Tibial artery (tissue), 4 donors: Measurements from ENCODE around the gene PATJ.

Experiments
- DNase-seq, 2 donors: peaks; one replicate each; pipeline ENCODE4 v3.0.0-alpha.2; 2019
- H3K27ac ChIP-seq, 2 donors: fragments of 200-600 bp; sonication (generic) in 1 of 2; 1 replicate in 1 of 2; 2 replicates in 1 of 2; pipeline ENCODE4 v1.5.1; 2018 to 2019; ENCODE audit warnings: mild to moderate bottlenecking in 1 of 2
- H3K27me3 ChIP-seq, 2 donors: fragments of 200-600 bp; sonication (generic) in 1 of 2; one replicate each; pipeline versions ENCODE4 v1.5.1 to v1.6.0; 2016 to 2019
- H3K36me3 ChIP-seq, 3 donors: fragments of 200-600 bp; sonication (generic) in 2 of 3; one replicate each; pipeline ENCODE4 v1.5.1; 2016 to 2019; ENCODE audit warnings: mild to moderate bottlenecking in 2 of 3
- H3K4me1 ChIP-seq, 4 donors: fragments of 200-600 bp; sonication (generic) in 2 of 4; 1 replicate in 3 of 4; 2 replicates in 1 of 4; pipeline ENCODE4 v1.5.1; 2016 to 2019
- H3K4me3 ChIP-seq, 2 donors: fragments of 200-600 bp; sonication (generic) in 1 of 2; 1 replicate in 1 of 2; 2 replicates in 1 of 2; pipeline ENCODE4 v1.5.1; 2018 to 2019; ENCODE audit warnings: mild to moderate bottlenecking in 2 of 2
- H3K9me3 ChIP-seq, 3 donors: fragments of 200-600 bp; sonication (generic) in 1 of 3; one replicate each; pipeline ENCODE4 v1.5.1; 2016 to 2019
- CTCF ChIP-seq, 2 experiments: fragments of 200-600 bp in 1 of 2; fragments of 450-650 bp in 1 of 2; IDR thresholded peaks; one replicate each; pipeline ENCODE4 v1.5.1; 2017 to 2019; ENCODE audit warnings: antibody characterized with exemption in 2 of 2, mild to moderate bottlenecking in 1 of 2, moderate library complexity in 1 of 2
- intact Hi-C: fragments of 100-400 bp; cut with DNase I; formaldehyde crosslinking; loops from one replicate; pipeline ENCODE4 v1.15.0; 2023; ENCODE audit warnings: low total_unique reads

The PATJ gene

GRCh38 chr1:61950418-61950817 lies 208.1 kb downstream of the PATJ start:
- no peak overlapping the region for H3K27ac ChIP-seq
- peaks cover 0 to 4% (median 0%) of the 10 kb centered on the region in 4 donors for H3K4me1 ChIP-seq
- intact Hi-C loops: no loop called here
- no peak for DNase-seq
- no peaks in the 10 kb centered on the region for H3K9me3 ChIP-seq
- TF ChIP-seq CTCF (IDR thresholded peaks at IDR 0.05): no peak
- H3K36me3 ChIP-seq: no peaks in the 10 kb centered on the region
- H3K27me3 ChIP-seq: no peaks in the 10 kb centered on the region
- H3K4me3 ChIP-seq: no peak overlapping the region

GRCh38 chr1:61951731-61952580 lies 209.7 kb downstream of the PATJ start:
- no peak overlapping the region for H3K4me3 ChIP-seq
- DNase-seq: no peak
- no peak for TF ChIP-seq CTCF (IDR thresholded peaks at IDR 0.05)
- H3K27me3 ChIP-seq: no peaks in the 10 kb centered on the region
- no peaks in the 10 kb centered on the region for H3K36me3 ChIP-seq
- no peak overlapping the region for H3K27ac ChIP-seq
- no peaks in the 10 kb centered on the region for H3K9me3 ChIP-seq
- intact Hi-C loops: no loop called here
- peaks cover 0 to 4% (median 0%) of the 10 kb centered on the region in 4 donors for H3K4me1 ChIP-seq

- Histone ChIP-seq H3K27ac (no peak overlapping the region), H3K36me3 (no peaks in the 10 kb centered on the region), H3K4me3 (no peak overlapping the region), H3K27me3 (no peaks in the 10 kb centered on the region), H3K4me1 (peaks cover 0 to 4% (median 0%) of the 10 kb centered on the region in 4 donors), H3K9me3 (no peaks in the 10 kb centered on the region)
- no peak for DNase-seq
- no peak for TF ChIP-seq CTCF (IDR thresholded peaks at IDR 0.05)
- intact Hi-C loops: no loop called here
These were observed 210.4 kb downstream of the PATJ start for GRCh38 chr1:61952675-61953074.

GRCh38 chr1:61953076-61953789 lies 211.0 kb downstream of the PATJ start:
- Histone ChIP-seq H3K27me3 (no peaks in the 10 kb centered on the region), H3K4me3 (no peak overlapping the region), H3K36me3 (no peaks in the 10 kb centered on the region), H3K27ac (no peak overlapping the region), H3K4me1 (peaks cover 0 to 4% (median 0%) of the 10 kb centered on the region in 4 donors), H3K9me3 (no peaks in the 10 kb centered on the region)
- no peak for TF ChIP-seq CTCF (IDR thresholded peaks at IDR 0.05)
- no peak for DNase-seq
- intact Hi-C loops: no loop called here

GRCh38 chr1:61953790-61954150 lies 211.5 kb downstream of the PATJ start:
- intact Hi-C loops: no loop called here
- TF ChIP-seq CTCF (IDR thresholded peaks at IDR 0.05): no peak
- H3K9me3 ChIP-seq: no peaks in the 10 kb centered on the region
- H3K4me1 ChIP-seq: peaks cover 0 to 4% (median 0%) of the 10 kb centered on the region in 4 donors
- no peak overlapping the region for H3K27ac ChIP-seq
- no peaks in the 10 kb centered on the region for H3K27me3 ChIP-seq
- H3K36me3 ChIP-seq: no peaks in the 10 kb centered on the region
- DNase-seq: no peak
- no peak overlapping the region for H3K4me3 ChIP-seq
